ENCODE measurements around the gene GNAI1. TPM values are rescaled to one million over a fixed set of nuclear protein-coding genes. Genes with fewer than 3 reads are reported as not detected.
A peak's percentile ranks its signal among the peaks of the same experiment; 100 is the strongest.

The GNAI1 gene
- total RNA-seq, 1 donor from 2014 or later: 77.6 TPM

GRCh38 chr7:80161466-80161865, 26.8 kb downstream of the GNAI1 start:
- no peak for DNase-seq

- DNase-seq: no peak
Observed at GRCh38 chr7:80165177-80165576, 30.5 kb downstream of the GNAI1 start.

GRCh38 chr7:80170445-80170844, 35.8 kb downstream of the GNAI1 start:
- DNase-seq: no peak

GRCh38 chr7:80172387-80172786, 37.8 kb downstream of the GNAI1 start:
- DNase-seq: no peak

GRCh38 chr7:80175744-80176143, 41.1 kb downstream of the GNAI1 start:
- no peak for DNase-seq

GRCh38 chr7:80181411-80181810, 46.8 kb downstream of the GNAI1 start:
- DNase-seq: no peak

GRCh38 chr7:80182630-80183276, 48.1 kb downstream of the GNAI1 start:
- no peak for DNase-seq

- no peak for DNase-seq
Observed at GRCh38 chr7:80183351-80183750, 48.7 kb downstream of the GNAI1 start.

- DNase-seq: no peak
Observed at GRCh38 chr7:80183900-80184685, 49.5 kb downstream of the GNAI1 start.

- DNase-seq: no peak
Observed at GRCh38 chr7:80184693-80185092, 50.1 kb downstream of the GNAI1 start.

GRCh38 chr7:80185571-80185970, 50.9 kb downstream of the GNAI1 start:
- no peak for DNase-seq

GRCh38 chr7:80186721-80187120, 52.1 kb downstream of the GNAI1 start:
- no peak for DNase-seq

GRCh38 chr7:80187279-80187678, 52.6 kb downstream of the GNAI1 start:
- DNase-seq: no peak

GRCh38 chr7:80187727-80188126, 53.1 kb downstream of the GNAI1 start:
- DNase-seq: no peak

GRCh38 chr7:80189638-80190037, 55.0 kb downstream of the GNAI1 start:
- DNase-seq: no peak

- peak; percentile 35 for DNase-seq
Observed at GRCh38 chr7:80197627-80198026, 63.0 kb downstream of the GNAI1 start.

- no peak for DNase-seq
Observed at GRCh38 chr7:80199051-80199450, 64.4 kb downstream of the GNAI1 start.

GRCh38 chr7:80204454-80204853, 69.8 kb downstream of the GNAI1 start:
- no peak for DNase-seq

GRCh38 chr7:80204919-80205318, 70.3 kb downstream of the GNAI1 start:
- no peak for DNase-seq

GRCh38 chr7:80206763-80207162, 72.1 kb downstream of the GNAI1 start:
- DNase-seq: no peak

- no peak for DNase-seq
Observed at GRCh38 chr7:80207501-80207900, 72.9 kb downstream of the GNAI1 start.

GRCh38 chr7:80208700-80209099, 74.1 kb downstream of the GNAI1 start:
- no peak for DNase-seq

GRCh38 chr7:80210400-80210799, 75.8 kb downstream of the GNAI1 start:
- peak; percentile 32 for DNase-seq

- DNase-seq: no peak
Observed at GRCh38 chr7:80213814-80214213, 79.2 kb downstream of the GNAI1 start.
